HG02798 (cell line): ENCODE data around the gene ZBTB7C.

ENCODE experiments used
- ATAC-seq: cut with Tn5 transposase; IDR thresholded peaks from one replicate; pipeline ENCODE4 v1.9.1; 2021; ENCODE audit warnings: mild to moderate bottlenecking; ENCODE audit not compliant: unreplicated experiment, poor library complexity

The ZBTB7C gene

DNA sequence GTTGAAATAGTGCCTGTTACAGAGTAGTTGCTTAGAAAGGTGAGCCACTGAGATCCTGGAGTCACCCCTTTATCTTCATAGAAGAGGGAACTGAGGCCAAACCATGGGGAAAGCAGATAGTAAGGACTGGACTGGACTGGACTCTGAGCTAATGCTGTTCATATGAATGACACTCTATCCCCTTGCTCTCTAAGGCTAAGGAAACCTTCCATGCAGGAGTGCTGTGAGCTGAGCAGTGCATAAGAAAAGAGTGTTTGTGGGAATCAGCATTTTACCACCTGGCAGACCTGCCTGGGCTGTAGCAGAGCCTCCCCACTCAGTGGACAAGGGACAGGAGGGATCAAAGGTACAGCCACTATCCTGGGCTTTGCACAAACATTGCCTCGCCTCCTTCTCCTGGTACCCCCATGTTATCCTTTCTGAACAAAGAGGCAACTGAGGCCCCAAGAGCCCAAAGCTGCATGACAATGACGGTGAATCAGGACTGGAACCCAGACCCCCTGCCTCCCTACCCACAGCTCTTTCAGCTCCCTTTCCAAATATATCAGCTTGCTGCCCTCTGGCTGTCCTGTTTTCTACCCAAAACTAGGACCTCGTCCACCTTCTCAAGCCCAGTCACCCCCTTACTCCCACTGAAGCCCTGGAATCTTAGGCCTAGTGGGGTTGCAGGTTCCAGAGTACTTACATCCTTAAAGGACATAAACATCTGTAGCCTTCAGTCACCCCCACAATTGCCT is 227.9 kb downstream of the ZBTB7C start:
- ATAC-seq = no peak

DNA sequence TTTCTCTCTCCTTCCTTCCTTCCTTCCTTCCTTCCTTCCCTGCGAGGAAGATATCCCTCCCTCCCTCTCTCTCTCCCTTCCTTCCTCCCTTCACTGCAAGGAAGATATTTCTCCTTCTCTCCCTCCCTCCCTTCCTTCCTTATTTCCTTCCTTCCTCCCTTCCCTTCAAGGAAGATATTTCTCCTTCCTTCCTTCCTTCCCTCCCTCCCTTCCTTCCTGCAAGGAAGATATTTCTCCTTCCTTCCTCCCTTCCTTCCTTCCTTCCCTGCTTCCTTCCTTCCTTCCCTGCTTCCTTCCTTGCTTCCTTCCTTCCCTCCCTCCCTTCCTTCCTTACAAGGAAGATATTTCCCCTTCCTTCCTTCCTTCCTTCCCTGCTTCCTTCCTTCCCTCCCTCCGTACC is 229.5 kb downstream of the ZBTB7C start:
- ATAC-seq = no peak

DNA sequence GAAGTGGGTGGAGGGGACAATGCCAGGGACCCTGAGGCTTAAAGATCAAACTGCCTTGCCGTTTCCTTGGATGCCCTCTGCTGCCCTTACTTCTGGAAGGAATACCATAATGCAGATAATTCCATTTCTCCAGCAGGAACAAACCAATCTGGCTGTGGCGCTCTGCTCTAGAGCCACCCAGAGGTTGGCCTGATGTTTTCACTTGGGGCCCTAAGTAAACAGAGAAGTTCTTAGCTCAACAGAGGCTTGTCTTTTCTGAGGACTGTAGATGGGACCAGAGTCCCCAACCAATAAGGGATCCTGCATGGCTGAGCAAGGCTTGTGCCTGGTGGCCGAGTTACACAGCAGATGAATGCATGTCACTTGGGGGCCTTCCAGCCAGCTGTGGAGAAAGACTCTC is 230.2 kb downstream of the ZBTB7C start:
- no peak for ATAC-seq

DNA sequence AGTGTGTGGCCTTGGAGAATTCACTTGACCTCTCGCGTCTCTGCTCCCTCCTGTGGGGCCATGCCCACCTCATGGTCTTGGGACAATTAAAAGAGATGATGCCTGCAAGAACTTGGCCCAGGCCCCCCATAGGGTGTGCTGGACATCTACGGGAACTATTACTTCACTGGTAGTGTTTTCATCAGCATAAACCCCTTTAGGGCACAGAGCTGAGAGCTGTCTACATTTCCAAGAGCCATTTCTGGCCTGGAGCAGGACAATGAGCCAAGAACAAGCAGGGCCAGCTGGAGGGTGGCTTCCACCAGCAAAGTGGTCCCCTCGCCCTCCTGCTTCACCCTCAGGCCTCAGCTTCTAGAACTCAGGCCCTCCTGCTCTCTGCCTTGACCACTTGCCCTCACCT is 232.3 kb downstream of the ZBTB7C start:
- ATAC-seq = no peak

DNA sequence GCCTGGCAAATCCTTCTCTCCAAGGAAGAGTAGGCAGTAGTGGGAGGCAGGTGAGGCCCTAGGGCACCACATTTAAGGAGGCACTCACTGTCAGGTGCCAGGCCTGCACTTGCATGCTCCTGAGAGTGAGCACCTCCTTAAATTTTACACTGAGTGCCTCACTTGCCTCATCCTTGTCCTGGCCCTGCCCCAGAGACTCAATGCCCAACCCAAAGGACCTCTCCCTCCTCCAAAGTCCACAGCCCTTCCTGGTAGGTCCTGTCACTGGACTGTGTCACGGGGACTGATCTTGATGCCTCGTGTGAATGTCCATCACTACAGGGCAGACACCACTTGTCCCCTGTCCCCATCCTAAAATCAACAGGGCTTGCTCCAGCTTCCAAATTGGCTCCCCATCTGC is 235.6 kb downstream of the ZBTB7C start:
- no peak for ATAC-seq

DNA sequence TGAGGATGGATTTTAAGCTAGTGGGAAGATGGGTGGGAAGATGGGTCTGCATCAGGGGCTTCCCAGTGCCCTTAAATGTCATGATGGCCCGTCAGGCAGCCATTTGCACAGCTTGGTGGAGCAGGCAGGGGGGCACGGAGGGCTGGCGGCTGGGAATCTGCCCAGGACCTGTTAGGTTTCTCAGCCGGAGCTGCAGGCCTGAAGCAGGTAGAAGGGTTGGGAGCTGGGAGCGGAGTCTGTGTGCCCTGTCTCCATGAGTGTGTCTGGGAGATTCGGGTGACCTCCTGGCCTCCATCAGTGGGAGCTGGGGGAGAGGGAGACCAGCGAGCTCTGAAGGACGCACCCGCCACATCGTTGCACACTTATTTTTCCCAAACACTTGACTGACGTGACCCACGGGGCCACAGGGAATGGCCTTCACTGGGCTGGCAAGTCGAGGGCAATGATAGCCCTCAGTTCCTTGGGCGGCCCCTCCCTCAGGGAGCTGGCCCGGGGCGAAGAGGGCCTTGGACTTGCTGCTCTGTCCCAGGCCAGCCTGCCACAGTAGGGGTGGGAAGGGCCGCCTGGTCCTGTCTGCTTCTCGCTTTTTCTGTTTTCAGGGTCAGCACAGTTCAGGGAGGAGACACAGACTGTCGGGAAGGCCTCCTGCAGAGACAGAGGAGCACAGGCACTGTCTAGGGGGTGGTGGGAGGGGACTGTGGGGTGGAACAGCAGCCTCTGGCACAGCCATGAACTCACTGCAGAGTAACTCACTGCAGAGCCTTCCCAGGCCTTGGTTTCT is 236.8 kb downstream of the ZBTB7C start:
- no peak for ATAC-seq

DNA sequence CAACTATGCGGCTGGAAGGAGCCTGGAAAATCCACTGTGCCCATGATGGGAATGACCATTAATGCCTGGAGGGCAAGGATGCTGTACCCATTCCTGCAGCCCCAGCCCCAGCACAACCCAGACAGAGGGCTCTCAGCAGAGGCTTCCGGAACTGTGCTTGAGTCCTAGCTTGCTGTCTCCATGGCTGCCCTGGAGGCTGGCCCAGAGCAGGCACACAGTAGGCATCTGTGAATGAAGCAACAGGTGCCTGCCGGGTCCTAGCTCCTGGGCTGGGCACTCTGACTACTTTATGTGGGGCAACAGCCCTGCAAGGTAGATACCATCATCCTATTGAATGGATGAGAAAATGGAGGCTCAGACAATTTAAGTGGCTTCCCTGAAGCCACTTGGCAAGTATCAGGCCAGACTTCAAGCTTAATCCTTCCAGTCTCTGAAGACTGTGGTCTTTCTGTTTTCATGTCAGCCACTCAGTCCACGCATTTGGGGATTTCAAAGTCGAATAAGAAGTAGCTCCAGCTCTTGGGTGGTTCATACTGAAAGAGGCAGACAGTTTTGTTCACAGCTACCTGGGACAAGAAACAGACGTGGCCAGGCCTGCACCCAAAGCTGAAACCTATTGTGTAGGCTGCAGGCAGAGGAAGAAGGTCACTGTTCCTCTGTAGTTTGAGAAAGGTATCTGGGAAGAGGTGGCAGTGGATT is 237.5 kb downstream of the ZBTB7C start:
- no peak for ATAC-seq

DNA sequence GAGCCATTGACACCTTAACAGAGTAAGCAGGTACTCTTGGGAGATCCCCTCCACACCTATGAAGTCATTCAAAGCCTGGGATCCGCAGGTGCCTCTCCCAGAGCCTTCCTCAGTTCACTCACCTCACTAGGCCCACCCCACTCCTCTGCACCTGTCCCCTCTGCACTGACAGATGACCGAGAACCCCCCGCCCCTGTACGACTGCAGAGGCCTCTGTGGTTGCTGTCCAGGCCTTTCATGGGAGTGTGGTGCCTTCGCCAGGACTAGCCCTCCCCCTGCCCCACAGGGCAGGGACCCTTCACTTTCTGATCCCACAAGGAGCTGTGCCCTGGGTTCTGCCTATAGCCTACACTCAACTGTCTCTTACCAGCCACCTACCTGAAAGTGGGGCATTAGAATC is 238.5 kb downstream of the ZBTB7C start:
- ATAC-seq = no peak

DNA sequence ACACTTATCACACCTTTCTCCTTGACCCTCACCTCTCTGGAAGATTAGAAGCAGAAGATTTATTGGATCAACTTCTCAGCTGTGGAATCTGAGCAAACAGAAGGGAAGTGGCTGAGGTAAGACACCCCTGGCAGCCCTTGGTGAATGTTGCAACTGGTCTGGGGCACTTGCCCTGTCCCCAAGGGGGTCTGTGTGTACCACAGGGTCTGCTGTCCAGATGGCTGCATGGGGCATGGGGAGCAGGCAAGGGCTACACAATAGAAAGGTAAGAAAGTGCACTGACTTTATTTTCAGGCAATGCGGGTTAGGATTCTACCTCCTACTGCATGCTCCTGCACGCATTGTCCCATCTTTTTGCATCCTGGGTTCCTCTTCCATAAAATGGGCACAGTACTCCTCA is 240.3 kb downstream of the ZBTB7C start:
- ATAC-seq = no peak

DNA sequence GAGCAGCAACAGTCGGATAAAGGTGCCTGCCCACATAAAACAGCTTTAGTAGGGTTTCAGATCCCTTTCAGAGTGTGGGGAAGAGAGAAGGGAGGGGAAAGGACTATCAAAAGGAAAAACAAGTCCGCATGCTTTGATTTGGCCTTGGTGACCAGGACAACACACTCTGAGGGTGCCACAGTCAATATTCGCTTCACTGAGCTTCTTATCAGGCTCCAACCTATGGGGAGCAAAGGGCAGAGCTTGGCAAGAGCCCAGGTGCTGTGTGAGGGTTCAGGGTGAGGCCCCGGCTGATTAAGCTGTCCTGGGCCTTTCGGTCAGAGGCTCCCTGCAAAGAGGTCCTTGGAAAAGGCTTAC is 241.3 kb downstream of the ZBTB7C start:
- ATAC-seq = no peak

DNA sequence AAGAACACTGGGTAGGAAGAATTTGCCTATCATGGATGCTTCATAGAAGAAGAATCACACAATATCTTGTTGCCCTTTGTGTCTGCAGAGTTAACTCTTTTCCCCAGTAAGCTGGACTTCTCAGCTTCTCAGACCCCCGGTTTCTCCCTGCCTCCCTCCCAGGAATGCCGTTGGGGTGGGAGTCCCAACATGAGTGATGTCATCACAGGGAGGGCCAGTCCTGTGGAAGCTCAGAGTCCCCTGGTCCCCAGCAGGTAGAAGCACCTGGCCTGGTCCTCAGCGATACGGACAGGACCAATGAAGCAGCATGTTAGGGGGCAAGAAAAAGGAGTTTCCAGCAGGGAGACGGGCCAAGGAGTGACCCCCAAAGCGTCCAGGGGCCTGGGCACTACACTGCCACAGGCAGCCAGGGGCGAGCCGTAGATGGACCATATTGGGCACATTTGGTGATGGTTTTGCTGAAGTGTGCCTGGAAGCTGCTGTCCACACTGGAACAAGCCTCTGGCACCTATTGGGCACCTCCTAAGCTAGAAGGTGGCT is 242.8 kb downstream of the ZBTB7C start:
- no peak for ATAC-seq

DNA sequence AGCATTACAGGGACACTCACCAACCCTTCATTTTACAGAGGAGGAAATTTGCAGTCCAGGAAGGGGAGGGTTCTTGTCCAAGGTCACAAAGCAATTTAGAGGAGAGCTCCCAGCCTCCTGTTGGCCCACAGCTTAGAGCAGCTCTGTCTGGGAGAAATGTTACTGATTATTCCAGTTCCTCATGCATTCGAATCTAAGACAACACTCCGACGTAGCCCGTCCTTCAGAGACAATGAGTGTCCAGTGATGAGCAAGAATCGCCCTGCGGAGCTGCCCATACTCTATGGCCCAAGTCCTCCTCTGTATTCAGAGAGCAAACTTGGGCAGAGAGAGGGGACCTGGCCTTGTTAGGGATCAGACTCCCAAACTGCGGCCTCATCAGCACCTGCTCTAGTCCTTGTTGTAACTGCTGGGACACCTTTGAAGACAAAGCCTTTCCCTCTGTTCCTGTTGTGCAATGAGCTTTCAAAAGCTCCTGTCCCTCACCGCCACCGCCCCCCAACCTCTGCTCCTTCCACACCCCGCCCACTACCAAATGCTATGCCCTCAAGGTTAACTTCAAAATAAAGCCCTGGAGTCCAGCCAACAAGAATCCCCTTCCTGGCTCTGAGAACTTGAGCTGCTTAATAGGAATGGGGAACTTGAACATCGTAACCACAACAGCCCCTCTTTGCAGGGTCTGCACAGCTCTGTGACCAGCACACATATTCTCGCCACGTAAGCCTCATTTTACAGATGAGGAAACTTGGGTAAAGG is 243.9 kb downstream of the ZBTB7C start:
- no peak for ATAC-seq

DNA sequence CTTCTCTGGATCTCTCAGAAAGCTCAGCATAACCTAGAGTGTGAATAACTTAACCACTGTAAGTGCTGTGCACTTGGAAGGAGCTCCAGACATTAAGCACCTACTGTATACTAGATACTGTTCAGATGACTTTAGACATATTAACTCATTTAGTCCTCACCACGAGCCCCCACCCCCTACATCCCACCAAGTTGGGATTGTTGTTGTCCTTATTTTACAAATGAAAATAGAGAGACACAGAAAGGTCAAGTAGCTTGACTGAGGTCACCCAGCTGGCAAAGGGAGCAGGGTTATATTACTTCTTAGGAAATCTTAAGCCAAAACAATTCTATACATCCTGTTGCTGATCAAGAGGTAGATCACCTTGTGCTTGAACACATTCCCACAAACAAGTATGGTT is 244.5 kb downstream of the ZBTB7C start:
- ATAC-seq = no peak

DNA sequence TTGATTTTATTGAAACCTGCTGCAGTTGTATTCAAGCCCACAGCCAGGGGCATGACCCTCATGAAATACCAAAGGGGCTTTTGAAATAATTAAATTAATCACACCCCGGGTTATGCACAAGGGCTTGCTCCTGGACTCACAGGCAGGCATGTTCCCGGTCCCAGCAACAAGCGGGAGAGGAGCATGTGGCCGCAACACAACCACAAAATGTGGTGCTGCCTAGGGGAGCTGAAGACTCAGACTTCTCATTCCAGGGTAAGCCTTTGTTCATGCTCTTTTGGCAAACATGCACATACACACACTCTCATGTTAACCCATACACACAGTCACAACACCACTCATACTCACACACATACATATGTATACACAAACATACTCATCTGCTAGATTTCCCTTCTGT is 245.1 kb downstream of the ZBTB7C start:
- no peak for ATAC-seq

DNA sequence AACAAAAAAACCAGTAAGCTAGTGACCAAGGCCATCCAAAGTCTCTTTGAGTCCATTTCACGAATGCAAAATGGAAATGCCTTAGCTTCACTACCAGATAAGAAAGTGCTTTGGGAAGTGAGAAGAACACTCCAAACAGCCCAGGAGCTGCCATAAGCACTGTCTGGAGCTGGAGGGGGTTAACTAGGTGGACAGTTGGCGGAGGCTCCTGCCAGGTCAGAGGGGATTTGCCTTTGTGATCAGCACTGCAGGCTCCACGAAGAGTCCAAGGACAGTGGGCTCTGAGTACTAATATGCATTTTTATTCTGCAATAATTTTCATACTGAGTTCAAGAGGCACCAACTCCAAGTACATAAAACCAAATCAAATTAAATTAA is 245.5 kb downstream of the ZBTB7C start:
- ATAC-seq = no peak

DNA sequence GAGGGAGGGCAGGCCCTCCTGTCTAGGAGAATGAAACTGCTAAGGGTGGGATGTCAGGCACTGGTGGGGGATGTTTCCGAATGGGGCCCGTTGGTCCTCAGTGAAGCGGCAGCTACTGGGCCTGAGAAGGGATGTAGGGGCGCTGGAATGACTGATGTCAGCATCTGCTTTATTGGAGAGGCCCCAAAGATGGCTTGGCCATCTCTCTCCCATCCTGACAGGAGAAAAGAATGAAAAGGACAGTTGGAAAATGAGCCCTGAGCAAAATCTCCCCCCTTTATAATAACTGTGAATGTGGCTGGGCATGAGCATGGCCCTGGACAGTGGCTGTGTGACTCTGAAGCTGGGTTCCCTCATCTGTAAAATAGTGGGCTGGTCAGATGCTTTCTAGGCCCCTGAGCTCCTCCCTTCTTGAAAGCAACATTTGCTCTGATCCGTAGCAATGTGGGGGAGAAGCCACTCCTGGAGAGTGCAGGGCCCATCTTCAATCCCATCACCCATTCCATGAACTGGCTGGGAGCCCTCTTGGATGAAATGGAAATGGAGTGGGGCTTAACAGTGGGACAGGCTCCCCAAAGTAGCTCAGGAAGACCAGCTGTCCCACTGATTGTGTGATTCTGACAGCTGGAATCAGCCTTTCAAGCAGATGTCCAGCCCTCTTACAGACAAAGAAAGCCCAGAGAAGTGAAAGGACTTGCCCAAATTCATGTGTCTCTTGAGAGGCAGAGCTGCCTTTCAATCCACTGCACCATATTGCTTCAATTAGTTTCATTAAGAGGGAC is 246.0 kb downstream of the ZBTB7C start:
- no peak for ATAC-seq

DNA sequence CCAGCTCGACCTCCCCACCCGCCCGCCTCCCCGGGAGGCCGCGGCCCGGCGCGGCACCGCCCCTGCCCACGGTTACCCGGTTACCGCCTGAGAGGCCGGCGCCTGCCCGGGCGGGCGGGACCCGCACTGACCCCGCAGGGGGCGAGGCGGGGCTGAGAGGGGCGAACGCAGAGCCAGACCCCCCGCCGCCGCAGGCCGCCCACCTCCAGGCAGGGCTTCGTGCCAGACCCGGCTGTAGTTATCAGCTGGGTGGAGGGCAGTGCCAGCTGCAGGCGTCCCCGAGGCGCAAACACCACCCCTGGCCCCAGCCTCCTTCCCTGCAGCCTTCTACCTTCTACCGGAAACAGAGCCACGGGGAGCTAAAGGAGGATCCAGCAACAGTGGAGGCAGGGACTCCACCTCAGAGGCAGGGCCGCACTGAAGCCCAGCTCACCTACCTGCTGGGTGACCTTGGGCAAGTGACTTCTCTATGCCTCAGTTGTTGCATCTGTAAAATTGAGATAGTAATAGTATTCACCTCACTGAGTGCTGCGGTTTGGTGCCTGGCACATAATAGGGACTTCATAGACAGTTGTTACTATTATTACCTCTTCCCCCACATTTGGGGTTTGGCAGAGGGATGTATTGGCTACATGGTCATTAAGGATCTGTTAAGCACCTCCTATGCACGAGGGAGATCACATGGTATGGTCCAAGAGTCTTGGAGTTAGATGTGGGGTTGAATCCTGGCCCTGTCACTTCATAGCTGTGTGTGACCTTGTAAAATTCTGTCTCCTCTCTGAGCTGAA is 247.1 kb downstream of the ZBTB7C start:
- ATAC-seq = peak; percentile 53

DNA sequence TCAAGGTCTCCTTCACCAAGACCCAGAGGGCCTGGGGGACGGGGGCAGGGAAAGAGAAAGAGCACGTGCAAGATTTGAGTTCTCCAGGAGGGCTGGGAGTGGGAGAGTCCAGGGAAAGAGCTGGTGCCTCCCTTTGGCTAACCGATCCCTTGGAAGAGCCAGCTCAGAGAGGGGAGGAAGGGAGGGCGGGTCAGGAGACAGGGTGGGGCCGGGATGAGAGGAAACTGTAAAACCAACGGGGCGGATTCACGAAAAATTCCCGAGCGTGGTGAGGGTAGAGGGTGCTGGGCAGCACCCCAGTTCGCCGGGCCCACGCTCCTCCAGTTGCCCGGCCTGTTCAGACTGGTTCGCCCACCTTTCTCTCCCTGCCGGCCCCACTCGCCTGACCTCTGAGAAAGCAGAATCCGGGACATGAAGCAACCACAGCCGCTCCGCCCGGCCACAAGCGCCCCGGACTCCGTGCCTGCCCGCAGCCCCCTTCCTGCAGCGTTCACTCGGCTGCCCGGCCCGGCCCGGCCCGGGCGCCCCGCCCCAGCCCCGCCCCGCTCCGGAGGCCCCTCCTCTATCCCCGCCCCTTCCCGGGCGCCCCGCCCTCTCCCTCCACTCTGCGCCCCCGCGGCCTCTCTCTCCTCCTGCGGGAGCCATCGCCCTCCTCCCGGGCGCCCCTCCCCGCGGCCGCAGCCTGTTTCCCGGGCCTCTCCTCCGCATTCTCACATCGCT is 247.8 kb downstream of the ZBTB7C start:
- ATAC-seq = peak; percentile 87
